Parathyroid adenoma (tissue), 2 donors: Measurements from ENCODE around the gene SMCO2.

Experiments used
- H2AFZ ChIP-seq: fragments of 300-600 bp; sonication (generic); one replicate; pipeline ENCODE4 v1.7.0; 2017; ENCODE audit warnings: antibody characterized with exemption, mild to moderate bottlenecking
- H3K27ac ChIP-seq: fragments of 300-600 bp; sonication (generic); one replicate; pipeline ENCODE4 v1.7.0; 2017
- H3K27me3 ChIP-seq: fragments of 300-600 bp; sonication (generic); one replicate; pipeline ENCODE4 v1.7.0; 2017; ENCODE audit warnings: low read length; ENCODE audit not compliant: control insufficient read depth, insufficient read depth
- H3K36me3 ChIP-seq: fragments of 300-600 bp; sonication (generic); one replicate; pipeline ENCODE4 v1.7.0; 2017; ENCODE audit warnings: low read length; ENCODE audit not compliant: control insufficient read depth, insufficient read depth
- H3K4me1 ChIP-seq: fragments of 300-600 bp; sonication (generic); one replicate; pipeline ENCODE4 v1.7.0; 2017; ENCODE audit warnings: control low read depth
- H3K4me2 ChIP-seq: fragments of 300-600 bp; sonication (generic); one replicate; pipeline ENCODE4 v1.7.0; 2017; ENCODE audit warnings: low read length
- H3K4me3 ChIP-seq: fragments of 300-600 bp; sonication (generic); one replicate; pipeline ENCODE4 v1.7.0; 2017; ENCODE audit warnings: low read depth, low read length
- H3K79me2 ChIP-seq: fragments of 300-600 bp; sonication (generic); one replicate; pipeline ENCODE4 v1.7.0; 2017; ENCODE audit warnings: control low read depth
- H3K9ac ChIP-seq: fragments of 300-600 bp; sonication (generic); one replicate; pipeline ENCODE4 v1.7.0; 2017; ENCODE audit warnings: mild to moderate bottlenecking
- H3K9me3 ChIP-seq: fragments of 300-600 bp; sonication (generic); one replicate; pipeline ENCODE4 v1.7.0; 2017; ENCODE audit warnings: low read length; ENCODE audit not compliant: control insufficient read depth
- TF ChIP-seq, protein P1 (sequence below): fragments of 300-600 bp; sonication (generic); IDR thresholded peaks from one replicate; pipeline ENCODE4 v1.7.0; 2017; ENCODE audit warnings: antibody characterized with exemption, mild to moderate bottlenecking
- donor health status: primary hyperparathyroidism.

SMCO2 gene

DNA sequence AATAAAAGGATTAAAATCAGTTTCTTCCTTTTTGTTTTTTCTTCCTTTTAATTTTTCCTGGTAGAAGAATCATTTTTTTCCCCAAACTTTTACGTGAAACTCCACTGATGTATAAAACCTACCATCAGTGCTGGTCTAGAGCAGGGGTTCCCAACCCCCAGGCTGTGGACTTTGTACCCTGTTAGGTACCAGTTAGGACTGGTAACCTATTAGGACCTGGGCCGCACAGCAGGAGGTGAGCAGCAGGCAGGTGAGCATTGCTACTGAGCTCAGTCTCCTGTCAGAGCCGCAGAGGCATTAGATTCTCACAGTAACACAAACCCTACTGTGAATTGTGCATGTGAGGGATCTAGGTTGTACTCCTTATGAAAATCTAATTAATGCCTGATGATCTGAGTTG, 10.1 kb downstream of the SMCO2 start:
- H3K27ac ChIP-seq, result no peak overlapping the region
- TF ChIP-seq, protein P1, sequence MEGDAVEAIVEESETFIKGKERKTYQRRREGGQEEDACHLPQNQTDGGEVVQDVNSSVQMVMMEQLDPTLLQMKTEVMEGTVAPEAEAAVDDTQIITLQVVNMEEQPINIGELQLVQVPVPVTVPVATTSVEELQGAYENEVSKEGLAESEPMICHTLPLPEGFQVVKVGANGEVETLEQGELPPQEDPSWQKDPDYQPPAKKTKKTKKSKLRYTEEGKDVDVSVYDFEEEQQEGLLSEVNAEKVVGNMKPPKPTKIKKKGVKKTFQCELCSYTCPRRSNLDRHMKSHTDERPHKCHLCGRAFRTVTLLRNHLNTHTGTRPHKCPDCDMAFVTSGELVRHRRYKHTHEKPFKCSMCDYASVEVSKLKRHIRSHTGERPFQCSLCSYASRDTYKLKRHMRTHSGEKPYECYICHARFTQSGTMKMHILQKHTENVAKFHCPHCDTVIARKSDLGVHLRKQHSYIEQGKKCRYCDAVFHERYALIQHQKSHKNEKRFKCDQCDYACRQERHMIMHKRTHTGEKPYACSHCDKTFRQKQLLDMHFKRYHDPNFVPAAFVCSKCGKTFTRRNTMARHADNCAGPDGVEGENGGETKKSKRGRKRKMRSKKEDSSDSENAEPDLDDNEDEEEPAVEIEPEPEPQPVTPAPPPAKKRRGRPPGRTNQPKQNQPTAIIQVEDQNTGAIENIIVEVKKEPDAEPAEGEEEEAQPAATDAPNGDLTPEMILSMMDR, result no peak
- H3K79me2 ChIP-seq, result no peaks in the 10 kb centered on the region
- H3K9me3 ChIP-seq, result no peaks in the 10 kb centered on the region
- no peak overlapping the region for H3K4me3 ChIP-seq
- no peak overlapping the region for H3K4me2 ChIP-seq
- no peaks in the 10 kb centered on the region for H3K4me1 ChIP-seq
- no peak overlapping the region for H2AFZ ChIP-seq
- no peaks in the 10 kb centered on the region for H3K27me3 ChIP-seq
- H3K9ac ChIP-seq, result no peak overlapping the region
- no peaks in the 10 kb centered on the region for H3K36me3 ChIP-seq

DNA sequence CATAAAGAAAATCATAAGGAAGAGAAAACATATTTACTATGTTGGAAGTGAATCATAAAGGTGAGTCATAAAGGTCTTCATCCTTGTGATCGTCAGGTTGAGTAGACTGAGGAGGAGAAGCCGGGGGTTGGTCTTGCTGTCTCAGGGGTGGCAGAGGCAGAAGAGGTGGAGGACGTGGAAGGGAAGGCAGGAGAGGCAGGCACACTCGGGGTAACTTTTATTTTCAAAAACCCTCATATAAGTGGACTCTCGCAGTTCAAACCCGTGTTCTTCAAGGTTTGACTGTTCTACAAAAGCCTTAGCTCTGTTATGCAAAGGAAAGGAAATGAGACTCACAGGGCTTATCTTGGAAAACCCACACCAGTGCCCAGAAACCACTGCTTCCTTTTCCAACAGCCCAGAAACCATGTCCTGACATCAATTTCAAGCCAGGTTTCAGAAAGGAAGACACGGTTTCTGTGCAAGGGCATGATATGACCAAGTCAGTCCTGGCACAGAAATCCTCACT, 14.0 kb downstream of the SMCO2 start:
- H3K4me3 ChIP-seq, result no peak overlapping the region
- H3K79me2 ChIP-seq, result no peaks in the 10 kb centered on the region
- no peak overlapping the region for H3K4me2 ChIP-seq
- H2AFZ ChIP-seq, result no peak overlapping the region
- H3K27ac ChIP-seq, result no peak overlapping the region
- no peaks in the 10 kb centered on the region for H3K27me3 ChIP-seq
- no peak overlapping the region for H3K9ac ChIP-seq
- no peaks in the 10 kb centered on the region for H3K9me3 ChIP-seq
- no peaks in the 10 kb centered on the region for H3K36me3 ChIP-seq
- no peaks in the 10 kb centered on the region for H3K4me1 ChIP-seq
- TF ChIP-seq, protein P1, result no peak

DNA sequence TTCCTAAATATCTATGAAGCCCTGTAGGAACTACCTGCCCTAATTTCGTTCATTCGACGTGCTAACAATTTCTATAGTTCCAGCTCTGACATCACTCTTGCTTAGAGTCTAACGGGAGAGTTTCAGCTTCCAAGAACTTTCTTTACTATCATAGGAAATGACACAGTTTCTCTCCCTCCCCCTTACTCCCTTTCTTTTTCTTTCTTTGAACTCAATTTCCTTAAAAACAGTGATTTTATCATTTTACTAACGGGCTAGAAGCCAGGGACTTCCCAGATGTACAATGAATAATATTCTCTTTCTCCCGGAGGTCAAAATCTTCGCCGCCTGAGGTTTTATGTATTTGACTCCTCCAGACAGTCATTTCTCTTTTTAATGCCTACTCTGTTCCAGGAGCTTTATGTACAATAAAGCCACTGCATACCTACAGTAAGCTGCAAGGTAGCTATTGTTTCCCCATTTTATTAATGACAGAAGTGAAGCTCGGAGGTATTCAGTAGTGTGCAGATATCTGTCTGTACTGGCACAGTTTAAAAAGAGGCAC, 15.7 kb downstream of the SMCO2 start:
- no peaks in the 10 kb centered on the region for H3K27me3 ChIP-seq
- H3K4me3 ChIP-seq, result no peak overlapping the region
- H3K9me3 ChIP-seq, result no peaks in the 10 kb centered on the region
- H3K4me2 ChIP-seq, result no peak overlapping the region
- TF ChIP-seq, protein P1, result no peak
- H3K79me2 ChIP-seq, result no peaks in the 10 kb centered on the region
- no peak overlapping the region for H2AFZ ChIP-seq
- no peaks in the 10 kb centered on the region for H3K4me1 ChIP-seq
- H3K9ac ChIP-seq, result no peak overlapping the region
- H3K36me3 ChIP-seq, result no peaks in the 10 kb centered on the region
- H3K27ac ChIP-seq, result no peak overlapping the region

DNA sequence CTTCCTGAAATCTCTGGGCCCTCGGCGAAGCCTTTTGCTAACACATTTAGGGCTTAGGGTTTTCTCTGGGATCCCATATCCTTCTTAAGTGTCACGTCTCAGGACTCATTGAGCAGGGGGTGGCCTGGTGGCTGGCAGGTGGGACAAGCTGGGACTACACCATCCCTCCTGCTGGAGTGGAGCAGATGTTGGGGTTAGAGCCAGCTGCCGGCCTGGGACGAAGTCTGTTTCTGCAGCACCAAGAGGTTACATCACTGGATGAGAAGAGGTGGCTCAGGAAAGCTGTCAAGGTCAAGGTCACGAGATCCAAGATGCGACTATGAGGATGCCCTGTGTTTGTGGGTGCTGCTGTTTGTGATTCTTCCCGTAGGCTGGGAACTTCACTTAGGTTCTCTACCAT, 16.3 kb downstream of the SMCO2 start:
- no peaks in the 10 kb centered on the region for H3K27me3 ChIP-seq
- H3K4me1 ChIP-seq, result no peaks in the 10 kb centered on the region
- H3K27ac ChIP-seq, result no peak overlapping the region
- H3K79me2 ChIP-seq, result no peaks in the 10 kb centered on the region
- H2AFZ ChIP-seq, result no peak overlapping the region
- no peaks in the 10 kb centered on the region for H3K36me3 ChIP-seq
- H3K4me2 ChIP-seq, result no peak overlapping the region
- no peak overlapping the region for H3K9ac ChIP-seq
- TF ChIP-seq, protein P1, result no peak
- no peak overlapping the region for H3K4me3 ChIP-seq
- H3K9me3 ChIP-seq, result no peaks in the 10 kb centered on the region

DNA sequence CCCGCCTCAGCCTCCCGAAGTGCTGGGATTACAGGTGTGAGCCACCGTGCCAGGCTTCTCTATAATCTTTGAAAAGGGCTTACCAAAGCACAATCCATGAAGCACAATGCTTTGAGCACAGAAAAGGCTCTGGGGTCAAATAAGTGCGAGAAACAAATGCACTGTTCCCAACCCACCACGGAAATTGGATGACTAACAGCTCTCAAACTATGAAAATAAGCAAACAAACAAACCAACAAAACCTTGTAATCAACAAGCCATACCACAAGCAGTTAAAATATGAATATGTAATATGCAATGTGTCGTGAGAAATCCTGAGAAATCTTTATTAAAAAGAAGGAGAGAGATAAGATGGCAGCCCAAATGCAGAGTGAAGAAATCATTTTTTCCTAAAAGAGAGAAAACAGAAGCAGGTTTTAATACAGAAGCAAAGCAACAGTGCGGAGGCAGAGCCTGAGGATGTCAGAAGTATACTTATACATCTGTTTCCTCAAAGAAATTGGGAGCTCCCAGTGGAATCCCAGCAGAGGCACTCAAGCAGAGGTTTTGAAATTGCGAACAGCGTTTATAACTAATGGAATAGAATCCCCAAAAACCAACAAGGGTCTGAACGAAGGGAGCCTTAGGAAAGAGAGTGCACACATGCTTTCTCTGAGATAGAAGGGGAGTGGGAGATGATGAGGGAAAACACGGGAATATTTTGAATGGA, 17.1 kb downstream of the SMCO2 start:
- Histone ChIP-seq H3K4me3 (no peak overlapping the region), H3K79me2 (no peaks in the 10 kb centered on the region), H3K36me3 (no peaks in the 10 kb centered on the region), H3K4me2 (no peak overlapping the region), H3K27ac (no peak overlapping the region), H2AFZ (no peak overlapping the region), H3K27me3 (no peaks in the 10 kb centered on the region), H3K9ac (no peak overlapping the region), H3K9me3 (no peaks in the 10 kb centered on the region), H3K4me1 (no peaks in the 10 kb centered on the region)
- TF ChIP-seq, protein P1, result no peak
